Effector memory CD4-positive, alpha-beta T cell (primary cell): ENCODE measurements around the gene PTPRN.
"Not testable (repeated sequence)": the region's sequence is repeated elsewhere in the genome, so short reads cannot be mapped to it uniquely, and the experiment has no call there.

Experiments used
- DNase-seq, 3 donors: peaks; one replicate each; pipeline ENCODE4 v3.0.0-alpha.2; 2020
- H3K27ac ChIP-seq: 2 replicates; pipeline ENCODE4 v1.7.0; 2013; ENCODE audit warnings: mild to moderate bottlenecking, low read length, moderate library complexity; ENCODE audit not compliant: insufficient read depth, poor library complexity, severe bottlenecking
- H3K27me3 ChIP-seq: replicated peaks from 2 replicates; pipeline ENCODE4 v1.7.0; 2013; ENCODE audit warnings: mild to moderate bottlenecking, low read length; ENCODE audit not compliant: insufficient read depth, control insufficient read depth, poor library complexity, severe bottlenecking
- H3K36me3 ChIP-seq: 2 replicates; pipeline ENCODE4 v1.7.0; 2013; ENCODE audit warnings: mild to moderate bottlenecking, low read length, moderate library complexity; ENCODE audit not compliant: control insufficient read depth, insufficient read depth
- H3K4me1 ChIP-seq: 2 replicates; pipeline ENCODE4 v1.7.0; 2013; ENCODE audit warnings: low read length, mild to moderate bottlenecking; ENCODE audit not compliant: control insufficient read depth, insufficient read depth, poor library complexity, severe bottlenecking
- H3K4me3 ChIP-seq: 2 replicates; pipeline ENCODE4 v1.7.0; 2013; ENCODE audit warnings: low read length, low read depth, mild to moderate bottlenecking; ENCODE audit not compliant: insufficient read depth, poor library complexity, severe bottlenecking
- H3K9me3 ChIP-seq: 2 replicates; pipeline ENCODE4 v1.7.0; 2013; ENCODE audit warnings: mild to moderate bottlenecking, low read length, moderate library complexity; ENCODE audit not compliant: control insufficient read depth

Gene PTPRN

GRCh38 chr2:219335373-219335786, 26.2 kb upstream of the PTPRN start:
- Histone ChIP-seq H3K4me1 (no peaks in the 10 kb centered on the region), H3K4me3 (no peak overlapping the region), H3K9me3 (peaks cover 6% of the 10 kb centered on the region), H3K27ac (no peak overlapping the region), H3K36me3 (no peaks in the 10 kb centered on the region), H3K27me3 (peaks cover 16% of the 10 kb centered on the region)
- DNase-seq = no peak

GRCh38 chr2:219334076-219334475, 24.9 kb upstream of the PTPRN start:
- DNase-seq = no peak
- peaks cover 16% of the 10 kb centered on the region for H3K27me3 ChIP-seq
- no peaks in the 10 kb centered on the region for H3K4me1 ChIP-seq
- peaks cover 6% of the 10 kb centered on the region for H3K9me3 ChIP-seq
- H3K4me3 ChIP-seq = no peak overlapping the region
- no peak overlapping the region for H3K27ac ChIP-seq
- no peaks in the 10 kb centered on the region for H3K36me3 ChIP-seq

- Histone ChIP-seq H3K4me3 (no peak within 1 kb of the TSS), H3K4me1 (no peaks in the 10 kb centered on the region), H3K36me3 (no peaks in the 10 kb centered on the region), H3K9me3 (peaks cover 6% of the 10 kb centered on the region), H3K27me3 (peaks cover 16% of the 10 kb centered on the region), H3K27ac (no peak within 1 kb of the TSS)
- no peak for DNase-seq
Observed at GRCh38 chr2:219332542-219332941, 23.3 kb upstream of the PTPRN start, which contains the start of gene RESP18. RESP18 (minus strand) TSS chr2:219332744.

- peaks cover 6% of the 10 kb centered on the region for H3K9me3 ChIP-seq
- no peak for DNase-seq
- no peaks in the 10 kb centered on the region for H3K4me1 ChIP-seq
- H3K27me3 ChIP-seq = peaks cover 16% of the 10 kb centered on the region
- no peaks in the 10 kb centered on the region for H3K36me3 ChIP-seq
- no peak overlapping the region for H3K27ac ChIP-seq
- no peak overlapping the region for H3K4me3 ChIP-seq
Observed at GRCh38 chr2:219331560-219332213, 22.5 kb upstream of the PTPRN start.

DNA sequence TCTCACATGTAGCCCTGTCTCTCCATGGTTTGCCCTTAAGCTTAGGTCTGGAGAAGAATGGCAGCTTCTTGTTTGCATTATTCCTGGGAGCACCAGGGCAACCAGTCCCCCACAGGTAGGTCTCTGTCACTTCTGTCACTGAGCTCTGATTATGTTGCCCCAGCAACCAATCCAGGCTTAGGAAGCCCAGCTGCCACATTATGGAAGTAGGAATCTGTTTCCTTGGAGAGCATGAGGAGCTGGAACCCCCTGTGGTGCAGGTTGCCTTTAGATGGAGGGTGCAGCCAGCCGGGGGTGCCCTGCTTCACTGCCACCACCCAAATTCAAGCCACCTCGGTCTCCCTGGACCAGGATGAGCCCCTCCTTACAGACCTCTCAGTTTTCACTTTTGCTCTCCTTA, 18.5 kb upstream of the PTPRN start:
- Histone ChIP-seq H3K36me3 (no peaks in the 10 kb centered on the region), H3K9me3 (no peaks in the 10 kb centered on the region), H3K4me3 (no peak overlapping the region), H3K4me1 (no peaks in the 10 kb centered on the region), H3K27ac (no peak overlapping the region), H3K27me3 (peaks cover 12% of the 10 kb centered on the region)
- DNase-seq = no peak

- Histone ChIP-seq H3K4me1 (no peaks in the 10 kb centered on the region), H3K27ac (no peak overlapping the region), H3K27me3 (peaks cover 2% of the 10 kb centered on the region), H3K36me3 (no peaks in the 10 kb centered on the region), H3K4me3 (no peak overlapping the region), H3K9me3 (no peaks in the 10 kb centered on the region)
- no peak for DNase-seq
Observed at GRCh38 chr2:219325657-219326315, 16.6 kb upstream of the PTPRN start.

DNA sequence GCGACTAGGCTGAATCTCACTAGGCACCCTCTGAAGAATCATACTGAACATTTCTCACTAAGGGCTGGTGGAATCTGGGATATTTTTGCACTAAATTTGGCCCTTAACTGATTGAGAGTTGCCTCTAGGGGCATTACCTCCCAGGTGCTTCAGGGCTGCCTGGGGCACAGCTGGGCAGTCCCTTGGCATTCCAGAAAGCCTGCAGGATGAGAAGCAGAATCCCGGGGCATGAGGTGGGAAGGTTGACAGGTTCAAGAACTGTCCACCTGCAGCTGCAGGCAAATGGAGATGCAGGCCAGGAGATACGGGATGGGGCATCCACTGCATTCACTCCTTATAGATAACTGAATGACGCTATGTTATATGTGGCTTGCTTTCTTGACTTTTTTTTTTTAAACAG, 15.9 kb upstream of the PTPRN start:
- peaks cover 2% of the 10 kb centered on the region for H3K27me3 ChIP-seq
- H3K36me3 ChIP-seq = no peaks in the 10 kb centered on the region
- no peaks in the 10 kb centered on the region for H3K9me3 ChIP-seq
- H3K4me1 ChIP-seq = no peaks in the 10 kb centered on the region
- no peak overlapping the region for H3K4me3 ChIP-seq
- no peak overlapping the region for H3K27ac ChIP-seq
- DNase-seq = no peak

- H3K27me3 ChIP-seq = peaks cover 2% of the 10 kb centered on the region
- H3K9me3 ChIP-seq = no peaks in the 10 kb centered on the region
- no peak for DNase-seq
- H3K36me3 ChIP-seq = no peaks in the 10 kb centered on the region
- no peak overlapping the region for H3K4me3 ChIP-seq
- no peaks in the 10 kb centered on the region for H3K4me1 ChIP-seq
- no peak overlapping the region for H3K27ac ChIP-seq
Observed at GRCh38 chr2:219323434-219323833, 14.2 kb upstream of the PTPRN start.

- Histone ChIP-seq H3K4me1 (no peaks in the 10 kb centered on the region), H3K27me3 (peaks cover 5% of the 10 kb centered on the region), H3K36me3 (no peaks in the 10 kb centered on the region), H3K4me3 (no peak overlapping the region), H3K9me3 (no peaks in the 10 kb centered on the region), H3K27ac (no peak overlapping the region)
- no peak for DNase-seq
Observed at GRCh38 chr2:219314804-219315468, 5.7 kb upstream of the PTPRN start.

DNA sequence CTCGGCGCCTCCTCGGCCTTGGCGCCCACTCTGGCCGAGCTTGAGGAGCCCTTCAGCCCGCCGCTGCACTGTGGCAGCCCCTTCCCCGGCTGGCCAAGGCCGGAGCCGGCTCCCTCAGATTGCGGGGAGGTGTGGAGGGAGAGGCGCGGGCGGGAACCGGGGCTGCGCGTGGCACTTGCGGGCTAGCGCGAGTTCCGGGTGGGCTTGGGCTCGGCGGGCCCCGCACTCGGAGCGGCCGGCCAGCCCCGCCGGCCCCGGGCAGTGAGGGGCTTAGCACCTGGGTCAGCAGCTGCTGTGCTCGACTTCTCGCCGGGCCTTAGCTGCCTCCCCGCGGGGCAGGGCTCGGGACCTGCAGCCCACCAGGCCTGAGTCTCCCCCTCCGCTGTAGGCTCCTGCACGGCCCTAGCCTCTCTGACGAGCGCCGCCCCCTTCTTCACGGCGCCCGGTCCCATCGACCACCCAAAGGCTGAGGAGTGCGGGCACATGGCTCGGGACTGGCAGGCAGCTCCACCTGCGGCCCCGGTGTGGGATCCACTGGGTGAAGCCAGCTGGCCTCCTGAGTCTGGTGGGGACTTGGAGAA, 3.6 kb upstream of the PTPRN start:
- peaks cover 25% of the 10 kb centered on the region for H3K27me3 ChIP-seq
- DNase-seq, H3K9me3 ChIP-seq, H3K4me3 ChIP-seq, H3K4me1 ChIP-seq, H3K36me3 ChIP-seq, H3K27ac ChIP-seq: not testable (repeated sequence)
